ENCODE results near the gene MT1E.

MT1E gene

DNA sequence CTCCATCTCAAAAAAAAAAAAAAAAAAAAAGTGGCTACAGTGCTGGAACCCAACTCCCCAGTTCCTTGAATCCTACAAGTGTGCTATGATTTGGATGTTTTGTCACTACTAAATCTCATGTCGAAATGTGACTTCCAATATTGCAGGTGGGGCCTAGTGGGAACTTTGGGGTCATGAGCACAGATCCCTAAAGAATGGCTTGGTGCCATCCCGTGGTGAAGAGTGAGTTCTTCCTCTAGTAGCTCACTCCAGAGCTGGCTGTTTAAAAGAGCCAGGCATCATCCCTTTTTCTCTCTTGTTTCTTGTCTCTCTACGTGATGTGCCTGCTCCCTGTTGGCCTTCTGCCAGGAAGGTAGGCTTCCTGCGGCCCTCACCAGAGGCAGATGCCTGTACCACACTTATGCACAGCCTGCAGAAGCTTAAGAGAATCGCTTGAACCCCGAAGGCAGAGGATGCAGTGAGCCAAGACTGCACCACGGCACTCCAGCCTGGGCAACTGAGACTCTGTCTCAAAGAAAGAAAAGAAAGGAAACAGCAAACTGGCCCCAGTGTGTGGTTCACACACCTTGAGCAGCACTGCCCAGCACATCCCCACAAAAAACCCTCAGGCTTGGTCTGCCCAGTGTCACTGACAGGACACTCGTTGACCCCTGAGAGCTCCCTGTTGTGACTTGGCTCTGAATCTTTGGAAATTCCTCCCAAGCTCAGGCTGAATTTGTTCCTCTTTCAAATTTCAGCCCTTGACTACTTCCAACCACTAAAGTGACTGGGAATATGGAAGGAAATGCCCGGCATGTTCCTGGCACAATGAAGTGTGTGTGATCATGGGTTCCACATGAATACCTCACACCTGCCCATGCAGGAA lies 3.1 kb downstream of the MT1E start:
- no peak for DNase-seq

DNA sequence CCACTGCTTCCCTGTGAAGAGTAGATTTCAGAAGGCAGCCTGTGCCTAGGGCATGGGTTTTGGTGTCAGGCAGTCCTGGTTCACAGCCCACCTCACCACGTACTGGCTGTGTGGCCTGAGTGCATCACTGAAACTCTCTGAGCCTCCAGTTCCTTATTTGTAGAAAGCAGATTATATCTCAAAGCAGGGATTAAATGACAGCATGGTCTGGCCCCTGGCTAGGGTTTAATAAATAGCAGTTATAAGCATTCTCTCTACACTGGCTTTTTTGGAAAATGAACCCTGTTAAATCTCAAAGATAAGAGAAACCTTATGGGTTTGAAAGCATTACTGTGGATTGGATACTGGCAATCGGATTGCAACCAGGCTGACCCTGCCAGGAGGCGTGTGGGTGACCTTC lies 4.0 kb downstream of the MT1E start:
- DNase-seq: no peak

DNA sequence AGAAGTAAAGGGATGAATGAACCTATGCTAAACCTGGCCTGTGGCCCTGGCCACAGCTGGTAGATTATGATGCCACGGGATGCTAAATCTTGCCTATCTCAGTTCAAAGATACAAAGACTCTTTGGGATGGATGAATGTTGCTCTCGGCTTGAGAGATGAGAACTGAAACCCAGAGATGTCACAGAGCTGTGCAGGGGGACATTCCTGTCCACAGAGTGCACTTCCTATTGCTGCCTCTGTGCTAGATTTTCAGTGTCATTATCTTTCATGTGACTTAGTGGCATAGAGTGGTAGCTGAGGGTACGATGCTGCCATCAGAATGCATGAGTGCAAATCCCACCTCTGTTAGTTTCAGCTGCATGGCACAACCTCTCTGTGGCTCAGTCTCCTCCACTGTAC lies 4.6 kb downstream of the MT1E start:
- no peak for DNase-seq

DNA sequence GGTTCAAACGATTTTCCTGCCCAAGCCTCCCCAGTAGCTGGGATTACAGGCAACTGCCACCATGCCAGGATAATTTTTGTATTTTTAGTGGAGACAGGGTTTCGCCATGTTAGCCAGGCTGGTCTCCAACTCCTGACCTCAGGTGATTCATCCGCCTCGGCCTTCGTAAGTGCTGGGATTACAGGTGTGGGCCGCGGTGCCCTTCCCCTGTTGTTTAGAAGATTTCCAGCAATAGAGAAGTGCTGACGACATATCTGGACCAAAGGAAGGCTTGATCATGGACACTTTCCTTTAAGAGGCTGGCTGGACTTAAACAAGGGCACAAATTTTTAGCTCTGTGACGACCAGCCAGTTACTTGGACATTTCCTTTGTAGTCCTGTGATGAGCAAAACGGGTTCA lies 5.6 kb downstream of the MT1E start:
- DNase-seq: no peak

DNA sequence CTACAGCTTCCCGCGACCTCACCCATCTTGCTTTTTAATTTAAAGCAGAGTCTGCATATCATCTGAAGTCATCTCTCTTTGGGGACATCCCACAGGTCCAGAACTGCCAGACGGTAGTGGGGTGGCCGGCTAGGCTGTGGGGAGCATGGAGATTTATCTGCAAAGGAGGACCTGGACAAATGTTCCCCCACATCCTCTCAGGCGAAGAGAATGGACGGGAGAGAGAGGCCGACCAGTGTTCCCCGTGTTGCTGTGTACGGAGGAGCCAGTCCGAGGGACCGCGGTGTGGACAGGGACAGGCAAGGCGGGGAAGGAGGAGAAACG lies 6.2 kb downstream of the MT1E start:
- no peak for DNase-seq

DNA sequence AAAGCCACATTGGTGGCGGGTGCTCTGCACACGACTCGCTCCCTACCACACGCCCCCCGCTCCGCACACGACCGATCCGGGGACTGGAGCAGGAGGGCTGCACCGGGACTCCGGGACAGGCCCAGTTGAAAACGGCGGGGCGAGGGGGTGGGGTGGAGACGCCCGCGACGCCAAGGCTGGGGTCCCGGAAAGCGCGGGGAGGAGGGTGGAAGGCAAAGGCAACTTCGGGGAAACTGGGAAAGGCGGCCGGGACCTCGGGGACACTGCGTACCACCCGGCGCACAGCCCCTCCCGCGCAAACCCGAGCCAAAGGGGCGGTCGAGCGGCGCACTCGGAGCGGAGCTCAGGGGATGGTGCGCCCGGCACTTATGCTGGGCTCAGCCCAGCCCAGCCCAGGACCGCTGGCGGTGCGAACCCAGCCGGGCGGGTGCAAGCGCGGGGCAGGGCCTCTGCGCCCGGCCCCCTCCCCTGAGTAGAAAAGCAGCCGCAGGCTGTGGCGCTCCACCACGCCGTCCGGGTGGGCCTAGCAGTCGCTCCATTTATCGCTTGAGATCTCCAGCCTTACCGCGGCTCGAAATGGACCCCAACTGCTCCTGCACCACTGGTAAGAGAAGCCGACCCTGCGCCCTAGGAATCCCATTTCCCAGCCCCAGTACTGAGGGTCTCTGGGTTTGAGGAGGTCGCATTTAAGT lies 6.7 kb downstream of the MT1E start, which contains the start of gene MT1M:
Gene MT1M (plus strand): TSS at position 504 of the 692 bp plus-strand sequence. CDS start 73 bp downstream, at position 577.
- DNase-seq: no peak

DNA sequence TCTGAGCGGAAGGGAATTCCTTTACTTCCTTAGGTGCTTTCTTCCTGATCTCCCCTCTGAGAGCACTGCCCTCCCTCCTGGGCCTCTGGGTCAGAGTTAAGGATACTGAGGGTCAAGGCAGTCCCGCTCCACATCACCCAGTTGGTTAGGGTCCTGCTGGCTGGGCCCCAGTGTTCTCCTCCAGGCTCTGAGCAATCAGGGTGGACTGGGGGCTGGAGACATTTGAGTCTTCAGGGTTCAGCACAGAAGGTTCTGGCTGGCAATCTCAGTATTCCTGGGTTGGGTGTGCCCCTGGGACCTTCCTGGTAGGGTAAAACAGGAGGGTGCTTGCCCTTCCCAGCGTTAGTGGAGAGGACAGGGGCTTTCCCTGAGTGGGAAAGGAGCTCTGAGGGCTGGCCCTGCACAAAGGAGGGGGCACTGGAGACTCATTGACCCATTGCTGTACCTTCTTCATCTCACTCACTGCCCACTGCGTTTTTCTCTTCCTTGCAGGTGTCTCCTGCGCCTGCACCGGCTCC lies 7.3 kb downstream of the MT1E start:
- DNase-seq: no peak

DNA sequence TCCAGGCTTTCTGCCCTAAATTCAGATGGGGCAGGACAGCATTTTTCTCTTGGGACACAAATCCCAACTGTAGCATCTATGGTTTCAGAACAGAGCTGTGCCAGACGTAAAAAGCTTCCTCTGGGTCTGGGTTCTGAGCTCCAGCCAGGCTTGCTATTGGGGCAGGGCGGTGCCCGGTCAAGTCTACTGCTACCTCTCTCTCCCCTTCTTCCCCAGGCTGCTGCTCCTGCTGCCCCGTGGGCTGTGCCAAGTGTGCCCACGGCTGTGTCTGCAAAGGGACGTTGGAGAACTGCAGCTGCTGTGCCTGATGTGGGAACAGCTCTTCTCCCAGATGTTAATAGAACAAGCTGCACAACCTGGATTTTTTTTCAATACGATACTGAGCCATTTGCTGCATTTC lies 8.0 kb downstream of the MT1E start:
- no peak for DNase-seq

DNA sequence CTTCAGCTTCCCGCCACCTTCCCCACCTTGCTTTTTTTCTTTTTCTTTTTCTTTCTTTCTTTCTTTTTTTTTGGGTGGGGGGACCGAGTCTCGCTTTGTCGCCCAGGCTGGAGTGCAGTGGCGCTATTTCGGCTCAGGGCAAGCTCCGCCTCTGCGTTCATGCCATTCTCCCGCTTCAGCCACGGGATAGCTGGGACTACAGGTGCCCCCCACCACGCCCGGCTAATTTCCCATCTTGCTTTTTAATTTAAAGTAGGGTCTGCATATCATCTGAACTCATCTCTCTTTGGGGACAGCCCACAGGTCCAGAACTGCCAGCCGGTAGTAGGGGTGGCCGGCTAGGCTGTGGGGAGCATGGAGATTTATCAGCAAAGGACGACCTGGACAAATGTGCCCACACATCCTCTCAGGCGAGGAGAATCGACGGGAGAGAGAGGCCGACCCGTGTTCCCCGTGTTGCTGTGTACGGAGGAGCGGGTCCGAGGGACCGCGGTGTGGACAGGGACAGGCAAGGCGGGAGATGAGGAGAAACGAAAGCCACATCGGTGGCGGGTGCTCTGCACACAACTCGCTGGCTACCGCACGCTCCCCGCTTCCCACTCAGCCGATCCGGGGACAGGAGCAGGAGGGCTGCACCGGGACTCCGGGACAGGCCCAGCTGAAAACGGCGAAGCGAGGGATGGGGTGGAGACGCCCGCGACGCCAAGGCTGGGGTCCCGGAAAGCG lies 9.3 kb downstream of the MT1E start:
- no peak for DNase-seq

DNA sequence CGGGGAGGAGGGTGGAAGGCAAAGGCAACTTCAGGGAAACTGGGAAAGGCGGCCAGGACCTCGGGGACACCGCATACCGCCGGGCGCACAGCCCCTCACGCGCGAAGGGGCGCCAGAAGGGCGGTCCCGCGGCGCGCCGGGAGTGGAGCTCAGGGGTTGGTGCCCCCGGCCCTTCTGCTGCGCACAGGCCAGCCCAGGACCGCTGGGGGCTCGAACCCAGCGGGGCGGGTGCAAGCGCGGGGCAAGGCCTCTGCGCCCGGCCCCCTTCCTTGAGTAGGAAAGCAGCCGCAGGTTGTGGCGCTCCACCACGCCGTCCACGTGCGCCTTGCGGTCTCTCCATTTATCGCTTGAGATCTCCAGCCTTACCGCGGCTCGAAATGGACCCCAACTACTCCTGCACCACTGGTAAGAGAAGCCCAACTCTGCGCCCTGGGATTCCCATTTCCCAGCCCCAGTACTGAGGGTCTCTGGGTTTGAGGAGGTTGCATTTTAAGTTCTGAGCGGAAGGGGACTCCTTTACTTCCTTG lies 9.9 kb downstream of the MT1E start:
- no peak for DNase-seq

DNA sequence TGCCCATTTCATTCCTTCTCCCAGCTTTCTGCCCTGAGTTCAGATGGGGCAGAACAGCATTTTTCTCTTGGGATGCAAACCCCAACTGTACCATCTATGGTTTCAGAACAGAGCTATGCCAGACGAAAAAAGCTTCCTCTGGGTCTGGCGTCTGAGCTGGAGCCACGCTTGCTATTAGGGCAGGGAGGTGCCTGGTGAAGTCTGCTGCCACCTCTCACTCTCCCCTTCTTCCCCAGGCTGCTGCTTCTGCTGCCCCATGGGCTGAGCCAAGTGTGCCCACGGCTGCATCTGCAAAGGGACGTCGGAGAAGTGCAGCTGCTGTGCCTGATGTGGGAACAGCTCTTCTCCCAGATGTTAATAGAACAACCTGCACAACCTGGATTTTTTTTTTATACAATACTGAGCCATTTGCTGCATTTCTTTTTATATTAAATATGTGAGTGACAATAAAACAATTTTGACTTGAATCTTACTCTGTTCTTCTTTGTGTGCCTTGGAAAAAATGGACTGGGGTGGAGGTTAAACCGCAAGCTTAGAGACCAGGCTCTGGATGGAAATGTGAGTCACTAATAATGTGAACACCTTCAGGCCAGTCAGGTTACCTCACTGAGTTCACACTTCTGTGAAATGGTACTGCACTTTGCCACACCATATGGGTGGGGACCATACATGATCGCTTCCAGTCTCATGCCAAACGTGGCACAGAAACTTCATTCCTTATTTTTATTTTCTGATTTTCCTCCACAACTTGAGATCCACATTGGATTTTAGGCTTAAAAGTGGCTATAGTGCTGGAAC lies 11.2 kb downstream of the MT1E start:
- no peak for DNase-seq

DNA sequence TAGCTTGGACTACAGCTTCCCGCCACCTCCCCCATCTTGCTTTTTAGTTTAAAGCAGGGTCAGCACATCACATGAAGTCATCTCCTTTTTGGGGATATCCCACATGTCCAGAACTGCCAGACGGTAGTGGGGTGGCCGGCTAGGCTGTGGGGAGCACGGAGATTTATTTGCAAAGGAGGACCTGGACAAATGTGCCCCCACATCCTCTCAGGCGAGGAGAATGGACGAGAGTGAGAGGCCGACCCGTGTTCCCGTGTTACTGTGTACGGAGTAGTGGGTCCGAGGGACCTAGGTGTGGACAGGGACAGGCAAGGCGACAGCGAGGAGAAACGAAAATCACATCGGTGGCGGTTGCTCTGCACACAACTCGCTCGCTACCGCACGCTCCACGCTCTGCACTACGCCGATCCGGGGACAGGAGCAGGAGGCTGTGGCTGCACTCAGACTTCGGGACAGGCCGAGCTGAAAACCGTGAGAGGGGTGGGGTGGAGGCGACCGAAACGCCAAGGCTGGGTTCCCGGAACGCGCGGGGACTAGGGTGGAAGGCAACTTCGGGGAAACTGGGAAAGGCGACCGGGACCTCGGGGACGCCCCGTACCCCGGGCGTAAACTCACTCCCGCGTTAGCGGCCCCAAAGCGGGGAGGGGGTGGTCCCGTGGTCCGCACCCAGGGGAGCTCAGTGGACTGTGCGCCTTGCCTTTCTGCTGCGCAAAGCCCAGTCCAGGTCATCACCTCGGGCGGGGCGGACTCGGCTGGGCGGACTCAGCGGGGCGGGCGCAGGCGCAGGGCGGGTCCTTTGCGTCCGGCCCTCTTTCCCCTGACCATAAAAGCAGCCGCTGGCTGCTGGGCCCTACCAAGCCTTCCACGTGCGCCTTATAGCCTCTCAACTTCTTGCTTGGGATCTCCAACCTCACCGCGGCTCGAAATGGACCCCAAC lies 12.5 kb downstream of the MT1E start, which contains the start of gene MT1A:
Gene MT1A (plus strand): TSS at position 853 of the 937 bp plus-strand sequence. CDS start 73 bp downstream, at position 926.
- DNase-seq: no peak

DNA sequence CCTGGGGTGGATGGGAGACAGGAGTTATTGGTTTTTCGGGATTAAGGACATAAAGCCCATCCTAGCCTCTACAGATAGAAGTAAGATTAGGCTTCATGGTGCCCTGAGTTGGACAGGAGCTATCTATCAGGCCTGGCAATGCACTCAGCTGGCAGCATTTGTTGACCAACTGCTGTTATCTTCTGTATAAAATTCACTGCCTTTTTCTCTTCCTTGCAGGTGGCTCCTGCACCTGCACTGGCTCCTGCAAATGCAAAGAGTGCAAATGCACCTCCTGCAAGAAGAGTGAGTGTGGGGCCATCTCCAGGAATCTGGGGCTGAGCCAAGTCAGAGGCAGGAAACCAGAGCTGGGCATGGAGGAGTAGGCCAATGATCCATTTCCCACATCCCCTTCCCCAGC lies 13.5 kb downstream of the MT1E start:
- DNase-seq: no peak

DNA sequence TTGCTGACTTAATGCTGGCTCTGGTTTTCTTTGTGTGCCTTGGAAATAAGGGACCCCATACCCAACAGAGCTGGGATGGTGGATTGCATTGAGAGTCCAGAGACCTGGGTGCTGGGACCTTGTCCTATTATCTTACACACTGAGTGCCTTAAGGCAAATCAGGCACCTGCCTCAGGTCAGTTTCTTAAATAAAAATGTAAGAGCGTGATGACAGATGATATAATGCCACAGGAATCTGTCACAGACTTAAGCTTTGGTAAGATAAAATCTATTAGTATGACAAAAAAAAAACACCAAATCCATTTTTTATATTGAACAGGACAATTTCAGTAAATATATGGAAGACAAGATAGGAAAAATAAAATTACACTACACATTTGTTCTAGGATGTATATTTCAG lies 14.5 kb downstream of the MT1E start:
- DNase-seq: no peak

DNA sequence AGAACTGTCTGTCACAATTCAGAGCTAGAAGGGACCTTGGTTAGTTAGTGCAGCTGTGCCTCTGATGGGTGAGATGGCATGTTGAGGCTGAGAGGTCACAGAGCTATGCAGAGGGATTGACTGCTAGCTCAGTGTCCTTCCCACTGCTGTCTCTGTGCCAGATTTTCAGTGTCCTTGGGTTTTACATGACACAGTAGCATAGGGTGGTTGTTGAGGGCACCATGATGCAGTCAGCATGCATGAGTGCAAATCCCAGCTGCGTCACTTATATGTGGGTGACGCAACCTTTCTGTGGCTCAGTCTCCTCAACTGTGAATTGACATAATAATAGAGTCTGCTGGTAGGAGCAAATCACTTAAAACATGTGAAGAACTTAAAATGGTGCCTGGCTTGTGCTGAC lies 15.6 kb downstream of the MT1E start:
- DNase-seq: no peak

DNA sequence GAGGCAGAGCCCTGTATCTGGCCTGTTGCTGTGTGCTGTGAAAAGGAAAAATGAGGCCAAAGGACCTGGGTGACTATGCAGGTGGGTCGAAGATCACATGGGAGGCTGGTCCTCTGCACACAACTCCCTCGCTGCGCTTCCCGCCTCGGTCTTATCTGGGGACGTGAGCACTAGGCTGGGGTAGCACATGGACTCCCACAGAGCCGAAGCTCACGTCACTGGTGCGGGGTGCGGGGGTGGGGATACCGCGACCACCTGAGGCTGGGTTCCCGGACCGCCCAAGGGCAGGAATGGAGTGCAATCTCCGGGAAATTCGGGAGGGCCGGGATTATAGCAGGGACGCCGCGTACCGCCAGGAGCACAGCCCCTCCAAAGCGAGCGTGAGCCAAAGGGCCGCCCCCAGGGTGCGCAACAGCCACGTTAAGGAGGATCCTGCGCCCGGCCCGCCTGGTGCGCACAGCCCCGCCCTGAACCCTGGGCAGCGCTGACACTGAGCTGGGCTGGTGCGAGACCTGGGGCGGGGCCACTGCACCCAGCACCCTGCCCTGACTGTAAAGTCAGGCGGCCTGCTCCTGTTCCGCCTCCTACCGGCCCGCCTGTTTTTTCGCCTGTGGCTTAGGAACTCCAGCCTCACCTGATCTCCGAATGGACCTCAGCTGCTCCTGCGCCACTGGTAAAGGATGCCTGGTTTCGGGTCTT lies 17.6 kb downstream of the MT1E start:
- peak; percentile 61 for DNase-seq

DNA sequence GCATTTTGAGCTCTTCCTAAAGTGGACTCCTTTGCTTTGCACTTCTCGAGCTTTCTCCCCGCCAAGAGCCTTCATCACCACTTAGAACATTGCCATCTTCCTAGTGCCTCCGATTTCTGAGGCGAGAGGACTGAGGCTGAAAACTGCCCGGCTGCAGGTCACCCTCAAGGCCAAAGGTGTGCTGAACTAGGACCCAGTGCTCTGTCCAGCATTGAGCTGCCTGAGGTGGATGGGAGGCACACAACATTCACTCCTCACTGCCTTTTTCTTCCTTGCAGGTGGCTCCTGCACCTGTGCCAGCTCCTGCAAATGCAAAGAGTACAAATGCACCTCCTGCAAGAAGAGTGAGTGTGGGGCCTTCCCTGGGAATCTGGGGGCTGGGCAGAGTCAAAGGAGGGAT lies 18.3 kb downstream of the MT1E start:
- DNase-seq: no peak

DNA sequence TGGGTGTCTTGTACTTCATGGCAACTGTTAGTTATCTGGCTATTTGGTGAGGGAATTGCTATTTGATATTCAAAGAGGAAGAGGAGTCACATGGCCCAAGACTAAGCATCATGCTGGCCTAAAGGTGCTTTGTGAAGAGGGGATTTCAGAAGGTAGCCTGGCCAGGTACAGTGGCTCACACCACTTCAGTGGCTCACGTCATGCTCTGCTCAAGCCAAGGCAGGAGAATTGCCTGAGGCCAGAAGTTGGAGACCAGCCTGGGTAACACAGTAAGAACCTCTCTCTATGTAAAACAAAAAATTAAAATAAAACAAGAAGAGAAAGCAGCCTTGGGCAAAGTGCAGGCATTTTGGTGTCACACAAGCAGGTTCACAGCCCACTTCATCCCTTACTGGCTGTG lies 19.7 kb downstream of the MT1E start:
- no peak for DNase-seq

DNA sequence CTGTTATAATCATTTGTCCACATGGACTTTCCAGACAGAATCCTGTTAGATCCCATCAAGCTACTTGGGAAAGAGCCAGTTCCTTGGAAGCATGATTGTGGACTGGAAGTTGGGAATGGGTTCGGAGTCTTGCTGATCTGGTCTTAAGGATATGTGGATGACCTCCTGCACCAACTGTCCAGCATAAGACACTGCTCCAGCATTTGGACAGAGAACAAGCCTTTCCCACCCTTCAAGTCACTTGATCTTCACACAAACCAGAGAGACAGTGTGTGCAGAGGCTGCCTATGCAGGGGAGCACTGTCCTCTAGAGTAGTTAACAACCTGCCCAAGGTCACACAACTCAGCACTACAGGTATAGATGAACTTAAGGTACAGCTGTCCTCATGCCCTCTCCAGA lies 20.3 kb downstream of the MT1E start:
- no peak for DNase-seq

DNA sequence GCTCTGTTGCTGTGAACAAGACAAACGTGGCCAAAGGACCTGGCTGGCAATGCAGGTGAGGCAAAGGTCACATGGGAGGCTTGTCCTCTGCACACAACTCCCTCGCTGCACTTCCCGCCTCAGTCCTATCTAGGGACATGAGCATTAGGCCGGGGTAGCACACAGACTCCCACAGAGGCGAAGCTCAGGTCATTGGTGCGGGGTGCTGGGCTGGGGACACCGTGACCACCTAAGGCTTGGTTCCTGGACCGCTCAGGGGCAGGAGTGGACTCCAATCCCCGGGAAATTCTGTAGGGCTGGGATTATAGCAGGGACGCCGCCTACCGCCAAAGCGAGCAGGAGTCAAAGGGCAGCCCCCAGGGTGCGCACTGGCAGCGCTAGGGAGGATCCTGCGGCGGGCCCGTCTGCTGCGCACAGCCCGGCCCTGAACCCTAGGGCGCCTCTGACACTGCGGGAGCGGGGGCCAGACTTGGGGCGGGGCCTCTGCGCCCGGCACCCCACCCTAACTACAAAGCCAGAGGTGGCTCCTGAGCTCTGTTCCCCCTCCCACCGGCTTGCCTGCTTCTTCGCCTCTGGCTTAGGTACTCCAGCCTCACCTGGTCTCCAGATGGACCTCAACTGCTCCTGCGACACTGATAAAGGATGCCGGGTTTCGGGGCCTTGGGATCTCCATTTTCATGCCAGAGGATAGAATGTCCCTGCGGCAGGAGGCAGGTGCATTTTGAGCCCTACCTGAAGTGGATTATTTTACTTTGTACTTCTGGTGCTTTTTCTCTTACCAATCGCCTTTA lies 22.3 kb downstream of the MT1E start:
- no peak for DNase-seq
